ENCODE results near the gene HIBCH. TPM values are rescaled to one million over a fixed set of nuclear protein-coding genes. Genes with fewer than 3 reads are reported as not detected.

Gene HIBCH
- total and polyA plus RNA-seq, 2 of the 13 experiments (the other 11 are each of a cell fraction or from before 2014, with no cell fraction given), result 18.8 to 49.5 TPM

DNA sequence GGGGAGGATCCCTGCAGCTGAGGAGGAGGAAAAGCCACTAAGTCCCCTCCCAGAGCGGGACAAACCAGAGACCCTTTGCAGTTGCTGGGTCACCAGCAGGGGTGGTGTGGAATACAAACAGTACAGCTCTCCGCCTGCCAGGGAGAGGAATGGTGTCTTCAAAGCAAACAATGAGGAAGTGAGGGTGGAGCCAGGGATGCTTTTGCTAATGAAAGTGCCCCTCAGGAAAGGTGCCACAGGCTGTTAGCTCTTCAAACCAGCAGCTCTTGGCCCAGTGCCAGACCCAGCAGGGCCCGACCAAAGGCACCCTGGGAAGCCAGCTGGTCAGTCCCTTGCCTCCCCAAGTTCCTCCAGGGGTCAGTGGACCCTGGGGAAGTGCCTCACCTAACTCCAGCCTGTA is 102.8 kb downstream of the HIBCH start:
- TF ChIP-seq ZNF143 (CRISPR knock-in tag; IDR thresholded peaks at IDR 0.05) (0 out of 2 replicates have a peak, but pooled peaks have one; percentile 13), LCORL (IDR thresholded peaks at IDR 0.05) (peak; percentile 42; the same call in 1 of the 2 replicates), LCORL (CRISPR knock-in tag; IDR thresholded peaks at IDR 0.05) (no peak), ZNF12 (CRISPR knock-in tag; IDR thresholded peaks at IDR 0.05) (no peak), POLR2AphosphoS2 (IDR thresholded peaks at IDR 0.05; ENCODE audit: low read depth, low read length) (no peak), IRX3 (CRISPR knock-in tag; IDR thresholded peaks at IDR 0.05; ENCODE audit: borderline replicate concordance, low read depth) (no peak), ZSCAN12 (CRISPR knock-in tag; IDR thresholded peaks at IDR 0.05) (no peak), HMGXB3 (CRISPR knock-in tag; IDR thresholded peaks at IDR 0.05; ENCODE audit: borderline replicate concordance) (no peak), ZBTB43 (CRISPR knock-in tag; conservative IDR thresholded peaks at IDR 0.05) (no peak)
- TF ChIP-seq, protein P1, sequence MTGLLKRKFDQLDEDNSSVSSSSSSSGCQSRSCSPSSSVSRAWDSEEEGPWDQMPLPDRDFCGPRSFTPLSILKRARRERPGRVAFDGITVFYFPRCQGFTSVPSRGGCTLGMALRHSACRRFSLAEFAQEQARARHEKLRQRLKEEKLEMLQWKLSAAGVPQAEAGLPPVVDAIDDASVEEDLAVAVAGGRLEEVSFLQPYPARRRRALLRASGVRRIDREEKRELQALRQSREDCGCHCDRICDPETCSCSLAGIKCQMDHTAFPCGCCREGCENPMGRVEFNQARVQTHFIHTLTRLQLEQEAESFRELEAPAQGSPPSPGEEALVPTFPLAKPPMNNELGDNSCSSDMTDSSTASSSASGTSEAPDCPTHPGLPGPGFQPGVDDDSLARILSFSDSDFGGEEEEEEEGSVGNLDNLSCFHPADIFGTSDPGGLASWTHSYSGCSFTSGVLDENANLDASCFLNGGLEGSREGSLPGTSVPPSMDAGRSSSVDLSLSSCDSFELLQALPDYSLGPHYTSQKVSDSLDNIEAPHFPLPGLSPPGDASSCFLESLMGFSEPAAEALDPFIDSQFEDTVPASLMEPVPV (CRISPR knock-in tag; IDR thresholded peaks at IDR 0.05), result 0 out of 2 replicates have a peak, but pooled peaks have one; percentile 35
- intact Hi-C loops (cut with micrococcal nuclease; ENCODE audit: unreplicated experiment) (no loop called here), in situ Hi-C loops (cut with HindIII; ENCODE audit: extremely low pct_ligation_motif_present, low pct_unique_long_range_greater_than_20kb) (no loop called here)
- ATAC-seq, result peak; percentile 65
- no peak overlapping the region for H3K4me2 ChIP-seq (ENCODE audit: low read depth, low read length)
- no peaks in the 10 kb centered on the region for H3K79me2 ChIP-seq (ENCODE audit: insufficient read depth, low read length)
- no peaks in the 10 kb centered on the region for H3K27me3 ChIP-seq (ENCODE audit: control insufficient read depth in 1 of 2, insufficient read depth in 2 of 2, low read length in 2 of 2)
- WGBS (ENCODE audit: low lambda C conversion rate), result 80% methylated on average over 3 of the region's 3 CpGs
- no peak overlapping the region for H2AFZ ChIP-seq (ENCODE audit: low read length)
- H3K9ac ChIP-seq (ENCODE audit: insufficient read depth, low read depth, low read length), result no peak overlapping the region
- BruUV-seq (replicated peaks), result no TSS peak
- H3K4me1 ChIP-seq (ENCODE audit: insufficient read depth, low read length), result no peaks in the 10 kb centered on the region
- no peak overlapping the region for H3K27ac ChIP-seq (ENCODE audit: extremely low read length, insufficient read depth, low read length)
- H3K36me3 ChIP-seq (replicated peaks in 1 of 2; ENCODE audit: control insufficient read depth in 1 of 2, insufficient read depth in 2 of 2, low read length in 2 of 2), result peaks cover 4 to 24% of the 10 kb centered on the region in 2 experiments; a peak in 4 of 5 replicates
- DNase-seq (ENCODE audit: low spot score), result peak; percentile 35
- ChIA-PET CTCF (ENCODE audit: low intra/inter-chr PET ratio, low total read pairs) (no interaction called here), POLR2A (no interaction called here)
- H3K9me3 ChIP-seq (ENCODE audit: low read length), result no peaks in the 10 kb centered on the region
- H3K4me3 ChIP-seq (replicated peaks in 1 of 3; ENCODE audit: insufficient read depth in 1 of 3, low read depth in 2 of 3, low read length in 3 of 3), result no peak overlapping the region
- no peaks in the 10 kb centered on the region for H4K20me1 ChIP-seq (ENCODE audit: insufficient read depth, low read length)
- no peak for FAIRE-seq
